Ammon's horn (tissue), 1 donor: ENCODE results near the gene SRGAP1.
"Not testable (repeated sequence)": the region's sequence is repeated elsewhere in the genome, so short reads cannot be mapped to it uniquely, and the experiment has no call there.

ENCODE experiments used
- DNase-seq: peaks from one replicate; pipeline ENCODE4 v3.0.0-alpha.2; 2016; ENCODE audit warnings: low spot score

Gene SRGAP1

GRCh38 chr12:64053117-64053516 is 208.6 kb downstream of the SRGAP1 start:
- DNase-seq: no peak

GRCh38 chr12:64054079-64054520 is 209.6 kb downstream of the SRGAP1 start:
- DNase-seq: no peak

GRCh38 chr12:64056741-64057140 is 212.2 kb downstream of the SRGAP1 start:
- DNase-seq: no peak

- DNase-seq: no peak
Measured at GRCh38 chr12:64057706-64058105, 213.2 kb downstream of the SRGAP1 start.

GRCh38 chr12:64058541-64059265 is 214.2 kb downstream of the SRGAP1 start:
- DNase-seq: no peak

GRCh38 chr12:64059685-64060084 is 215.2 kb downstream of the SRGAP1 start:
- DNase-seq: peak; percentile 39

GRCh38 chr12:64061868-64062375 is 217.4 kb downstream of the SRGAP1 start:
- no peak for DNase-seq

GRCh38 chr12:64063121-64063520 is 218.6 kb downstream of the SRGAP1 start:
- DNase-seq: no peak

GRCh38 chr12:64064240-64064639 is 219.7 kb downstream of the SRGAP1 start:
- no peak for DNase-seq

- DNase-seq: no peak
Measured at GRCh38 chr12:64064706-64065105, 220.2 kb downstream of the SRGAP1 start.

- DNase-seq: no peak
Measured at GRCh38 chr12:64065881-64066451, 221.5 kb downstream of the SRGAP1 start.

GRCh38 chr12:64066776-64067175 is 222.3 kb downstream of the SRGAP1 start:
- no peak for DNase-seq

GRCh38 chr12:64070454-64070853 is 226.0 kb downstream of the SRGAP1 start:
- DNase-seq: no peak

GRCh38 chr12:64072916-64073575 is 228.5 kb downstream of the SRGAP1 start:
- no peak for DNase-seq

GRCh38 chr12:64076565-64076964 is 232.1 kb downstream of the SRGAP1 start:
- not testable (repeated sequence) for DNase-seq

- DNase-seq: no peak
Measured at GRCh38 chr12:64077922-64078321, 233.4 kb downstream of the SRGAP1 start.

- no peak for DNase-seq
Measured at GRCh38 chr12:64080319-64081007, 236.0 kb downstream of the SRGAP1 start.

GRCh38 chr12:64081008-64081404 is 236.5 kb downstream of the SRGAP1 start:
- no peak for DNase-seq

GRCh38 chr12:64082116-64082515 is 237.6 kb downstream of the SRGAP1 start:
- DNase-seq: no peak

- DNase-seq: no peak
Measured at GRCh38 chr12:64082866-64083268, 238.4 kb downstream of the SRGAP1 start.

- DNase-seq: peak; percentile 94
Measured at GRCh38 chr12:64083285-64084210, 239.0 kb downstream of the SRGAP1 start.
